Measurements from ENCODE around the gene EPHB1. TPM values are rescaled to one million over a fixed set of nuclear protein-coding genes. Genes with fewer than 3 reads are reported as not detected.

Gene EPHB1
- total RNA-seq, 1 experiment from 2014 or later, result 2.8 TPM

DNA sequence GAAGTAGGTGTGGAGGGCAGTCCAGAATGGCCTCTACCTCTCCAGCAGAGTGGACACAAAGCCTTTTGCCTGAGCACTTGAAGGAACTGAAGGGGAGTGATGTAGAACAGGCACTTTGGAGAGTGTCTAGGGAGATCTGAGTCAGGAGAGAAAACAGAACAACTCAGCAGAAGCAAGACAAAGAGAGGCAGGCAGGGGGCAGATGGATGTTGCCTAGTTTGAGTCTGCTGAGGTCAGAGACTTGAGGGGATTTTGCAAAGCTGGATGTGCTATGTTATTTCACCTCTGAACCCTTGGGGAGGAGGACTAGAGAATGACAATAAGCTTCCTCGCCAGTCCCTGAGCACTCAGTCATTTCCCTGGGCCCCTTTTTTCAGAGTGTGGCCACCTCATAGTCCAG lies 366.4 kb downstream of the EPHB1 start:
- Histone ChIP-seq H2BK12ac (ENCODE audit: insufficient read length, low read depth, low read length) (no peak overlapping the region), H2BK15ac (ENCODE audit: low read depth, low read length) (no peak overlapping the region), H3K79me1 (ENCODE audit: insufficient read depth, low read depth, low read length, poor library complexity, severe bottlenecking) (no peaks in the 10 kb centered on the region), H2BK120ac (ENCODE audit: low read depth, low read length, poor library complexity, severe bottlenecking) (no peak overlapping the region), H3K23me2 (ENCODE audit: insufficient read length, low read depth, low read length, poor library complexity, severe bottlenecking) (no peaks in the 10 kb centered on the region), H2AK5ac (ENCODE audit: insufficient read length, low read length) (no peak overlapping the region), H3K18ac (ENCODE audit: insufficient read length, low read depth, low read length) (no peak overlapping the region), H2BK20ac (ENCODE audit: low read depth, low read length, poor library complexity, severe bottlenecking) (no peak overlapping the region), H3K56ac (ENCODE audit: insufficient read length, low read depth, low read length) (no peak overlapping the region), H3K4ac (ENCODE audit: low read depth, low read length) (no peak overlapping the region), H3T11ph (ENCODE audit: low read length) (no peak overlapping the region), H3K9ac (ENCODE audit: extremely low read depth, insufficient read length, low read length) (no peak overlapping the region), H3K27me3 (ENCODE audit: insufficient read depth, low read length) (no peaks in the 10 kb centered on the region), H3K4me1 (ENCODE audit: insufficient read depth, low read length) (peaks cover 9% of the 10 kb centered on the region; the same call in 1 of the 2 replicates), H3K27ac (ENCODE audit: insufficient read length, low read depth, low read length) (no peak overlapping the region), H4K91ac (ENCODE audit: insufficient read length, low read depth, low read length) (no peak overlapping the region), H4K8ac (replicated peaks; ENCODE audit: insufficient read length, low read depth, low read length) (no peak overlapping the region), H2BK5ac (ENCODE audit: insufficient read length, low read length) (no peak overlapping the region), H3K14ac (ENCODE audit: insufficient read depth, low read length) (no peak overlapping the region), H3K79me2 (ENCODE audit: insufficient read depth, low read length) (no peaks in the 10 kb centered on the region; the same call in 1 of the 2 replicates), H4K5ac (ENCODE audit: insufficient read length, low read depth, low read length) (no peak overlapping the region), H2AFZ (ENCODE audit: low read length) (no peak overlapping the region), H4K20me1 (ENCODE audit: control insufficient read depth, insufficient read depth, insufficient read length) (no peaks in the 10 kb centered on the region), H3K23ac (ENCODE audit: insufficient read length, low read depth, low read length) (no peak overlapping the region), H3K9me3 (ENCODE audit: control insufficient read depth, low read depth, low read length) (no peaks in the 10 kb centered on the region), H3K4me2 (ENCODE audit: insufficient read depth, insufficient read length, low read length) (no peak overlapping the region)
- no CpG with 5 or more reads among the region's 1 CpG for WGBS (ENCODE audit: extremely low coverage, insufficient read length, low lambda C conversion rate)
- Mint-ChIP-seq H3K27ac (no peak overlapping the region), H3K9me3 (no peaks in the 10 kb centered on the region), H3K36me3 (ENCODE audit: insufficient read depth in 1 of 3, low read depth in 3 of 3) (no peaks in the 10 kb centered on the region), H3K27me3 (ENCODE audit: low read depth) (no peaks in the 10 kb centered on the region), H3K4me1 (peaks cover 21 to 24% of the 10 kb centered on the region in 2 experiments), H3K4me3 (no peak overlapping the region)
- TF ChIP-seq, protein P1, sequence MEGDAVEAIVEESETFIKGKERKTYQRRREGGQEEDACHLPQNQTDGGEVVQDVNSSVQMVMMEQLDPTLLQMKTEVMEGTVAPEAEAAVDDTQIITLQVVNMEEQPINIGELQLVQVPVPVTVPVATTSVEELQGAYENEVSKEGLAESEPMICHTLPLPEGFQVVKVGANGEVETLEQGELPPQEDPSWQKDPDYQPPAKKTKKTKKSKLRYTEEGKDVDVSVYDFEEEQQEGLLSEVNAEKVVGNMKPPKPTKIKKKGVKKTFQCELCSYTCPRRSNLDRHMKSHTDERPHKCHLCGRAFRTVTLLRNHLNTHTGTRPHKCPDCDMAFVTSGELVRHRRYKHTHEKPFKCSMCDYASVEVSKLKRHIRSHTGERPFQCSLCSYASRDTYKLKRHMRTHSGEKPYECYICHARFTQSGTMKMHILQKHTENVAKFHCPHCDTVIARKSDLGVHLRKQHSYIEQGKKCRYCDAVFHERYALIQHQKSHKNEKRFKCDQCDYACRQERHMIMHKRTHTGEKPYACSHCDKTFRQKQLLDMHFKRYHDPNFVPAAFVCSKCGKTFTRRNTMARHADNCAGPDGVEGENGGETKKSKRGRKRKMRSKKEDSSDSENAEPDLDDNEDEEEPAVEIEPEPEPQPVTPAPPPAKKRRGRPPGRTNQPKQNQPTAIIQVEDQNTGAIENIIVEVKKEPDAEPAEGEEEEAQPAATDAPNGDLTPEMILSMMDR (conservative IDR thresholded peaks at IDR 0.05), result peak; percentile 34; the same call in 2 of the 3 replicates
- peak; percentile 41 for DNase-seq

Data from H9 (cell line).